GM23338 (cell line): Measurements from ENCODE around the gene HPGD. TPM values are rescaled to one million over a fixed set of nuclear protein-coding genes. Genes with fewer than 3 reads are reported as not detected.

Source experiments
- ATAC-seq: fragments of 200-7000 bp; cut with Tn5 transposase; 3 replicates; pipeline ENCODE4 v1.9.1; 2020
- DNase-seq: peaks from one replicate; pipeline ENCODE4 v3.0.0-alpha.2; 2015; ENCODE audit warnings: low spot score
- H2AFZ ChIP-seq: fragments of 200-600 bp; sonication (generic); 2 replicates; pipeline ENCODE4 v1.8.0; 2016; ENCODE audit warnings: antibody characterized with exemption, mild to moderate bottlenecking, moderate library complexity
- H3F3A ChIP-seq: fragments of 200-600 bp; sonication (generic); replicated peaks from 2 replicates; pipeline ENCODE4 v1.8.0; 2017; ENCODE audit warnings: antibody characterized with exemption, mixed run types, low read depth
- H3K27ac ChIP-seq: fragments of 200-600 bp; sonication (generic); 2 replicates; pipeline ENCODE4 v1.6.1; 2016; ENCODE audit warnings: low read depth
- H3K27me3 ChIP-seq: fragments of 200-600 bp; sonication (generic); 2 replicates; pipeline ENCODE4 v1.8.0; 2016; ENCODE audit warnings: mild to moderate bottlenecking, mixed run types, moderate library complexity; ENCODE audit not compliant: insufficient read depth
- H3K36me3 ChIP-seq: fragments of 200-600 bp; sonication (generic); 2 replicates; pipeline ENCODE4 v1.8.0; 2016; ENCODE audit warnings: mild to moderate bottlenecking; ENCODE audit not compliant: insufficient read depth
- H3K4me1 ChIP-seq: fragments of 200-600 bp; sonication (generic); 2 replicates; pipeline ENCODE4 v1.8.0; 2016; ENCODE audit warnings: mild to moderate bottlenecking, moderate library complexity; ENCODE audit not compliant: insufficient read depth
- H3K4me2 ChIP-seq: fragments of 200-600 bp; sonication (generic); 2 replicates; pipeline ENCODE4 v1.7.1; 2017; ENCODE audit warnings: mixed run types
- H3K4me3 ChIP-seq: fragments of 200-600 bp; sonication (generic); 2 replicates; pipeline ENCODE4 v1.6.1; 2016; ENCODE audit warnings: mixed run types
- H3K79me2 ChIP-seq: fragments of 200-600 bp; sonication (generic); replicated peaks from 2 replicates; pipeline ENCODE4 v1.8.0; 2017; ENCODE audit warnings: mild to moderate bottlenecking; ENCODE audit not compliant: insufficient read depth
- H3K9me2 ChIP-seq: fragments of 200-600 bp; sonication (generic); 2 replicates; pipeline ENCODE4 v1.8.0; 2017; ENCODE audit not compliant: insufficient read depth
- H4K20me1 ChIP-seq: fragments of 200-600 bp; sonication (generic); replicated peaks from 2 replicates; pipeline ENCODE4 v1.8.0; 2017; ENCODE audit warnings: mild to moderate bottlenecking; ENCODE audit not compliant: insufficient read depth
- H3K27ac Mint-ChIP-seq: 2 replicates; pipeline ENCODE4 v1.8.0; 2020; ENCODE audit warnings: inconsistent platforms, mild to moderate bottlenecking, moderate library complexity, mixed read lengths
- H3K27me3 Mint-ChIP-seq: 3 replicates; pipeline ENCODE4 v1.8.0; 2022; ENCODE audit warnings: low read depth, mild to moderate bottlenecking, moderate library complexity, mixed read lengths, inconsistent platforms; ENCODE audit not compliant: insufficient read depth, poor library complexity
- H3K36me3 Mint-ChIP-seq: 3 replicates; pipeline ENCODE4 v1.8.0; 2021; ENCODE audit warnings: low read depth, mild to moderate bottlenecking, inconsistent platforms, moderate library complexity, mixed read lengths
- H3K4me1 Mint-ChIP-seq: 3 replicates; pipeline ENCODE4 v1.8.0; 2020; ENCODE audit warnings: mild to moderate bottlenecking, inconsistent platforms, mixed read lengths
- H3K4me3 Mint-ChIP-seq: 3 replicates; pipeline ENCODE4 v1.8.0; 2021; ENCODE audit warnings: moderate library complexity, mild to moderate bottlenecking, inconsistent platforms, mixed read lengths
- H3K9me3 Mint-ChIP-seq: 3 replicates; pipeline ENCODE4 v1.8.0; 2020; ENCODE audit warnings: moderate library complexity, mild to moderate bottlenecking, inconsistent platforms, mixed read lengths
- CREB1 ChIP-seq: fragments of 250-450 bp; sonication (Bioruptor Pico); IDR thresholded peaks from 2 replicates; pipeline ENCODE4 v1.5.0; 2020; ENCODE audit warnings: low read depth, mild to moderate bottlenecking, moderate library complexity
- CTCF ChIP-seq, 2 experiments: fragments of 200-600 bp in 1 of 2; sonication (generic) in 1 of 2; conservative IDR thresholded peaks; 2 replicates each; pipeline versions ENCODE4 v1.5.1 to v1.6.1; 2016 to 2017; ENCODE audit warnings: antibody characterized with exemption in 2 of 2, low read depth in 2 of 2, mild to moderate bottlenecking in 2 of 2, moderate library complexity in 1 of 2
- ETS1 ChIP-seq: IDR thresholded peaks from 2 replicates; pipeline ENCODE4 v1.6.1; 2016; ENCODE audit warnings: antibody characterized with exemption
- EZH2 ChIP-seq: fragments of 200-600 bp; sonication (generic); IDR thresholded peaks from one replicate; pipeline ENCODE4 v1.8.0; 2017; ENCODE audit warnings: antibody characterized with exemption, mild to moderate bottlenecking, low read depth; ENCODE audit not compliant: unreplicated experiment
- EZH2phosphoT487 ChIP-seq: fragments of 200-600 bp; sonication (generic); IDR thresholded peaks from one replicate; pipeline ENCODE4 v1.8.1; 2018; ENCODE audit warnings: antibody characterized with exemption; ENCODE audit not compliant: unreplicated experiment
- NANOG ChIP-seq: IDR thresholded peaks from 2 replicates; pipeline ENCODE4 v1.6.1; 2016; ENCODE audit warnings: antibody characterized with exemption, borderline replicate concordance
- POLR2AphosphoS5 ChIP-seq: IDR thresholded peaks from 2 replicates; pipeline ENCODE4 v1.6.1; 2016; ENCODE audit warnings: antibody characterized with exemption, low read depth
- REST ChIP-seq: IDR thresholded peaks from one replicate; pipeline ENCODE4 v1.6.1; 2018; ENCODE audit warnings: antibody characterized with exemption; ENCODE audit not compliant: unreplicated experiment
- STAT1 ChIP-seq: IDR thresholded peaks from one replicate; pipeline ENCODE4 v1.6.1; 2016; ENCODE audit warnings: antibody characterized with exemption; ENCODE audit not compliant: unreplicated experiment
- ZNF114 ChIP-seq: fragments of 250-450 bp; sonication (Bioruptor Pico); IDR thresholded peaks from 2 replicates; pipeline ENCODE4 v1.5.0; 2020; ENCODE audit warnings: mild to moderate bottlenecking, moderate library complexity
- ZNF331 ChIP-seq: fragments of 250-450 bp; sonication (Bioruptor Pico); IDR thresholded peaks from 2 replicates; pipeline ENCODE4 v1.5.0; 2020; ENCODE audit warnings: low read depth, mild to moderate bottlenecking, moderate library complexity
- ZNF462 ChIP-seq: fragments of 250-450 bp; sonication (Bioruptor Pico); IDR thresholded peaks from 2 replicates; pipeline ENCODE4 v1.5.0; 2020; ENCODE audit warnings: mild to moderate bottlenecking, moderate library complexity
- polyA plus RNA-seq: library from polyadenylated mRNA; unstranded; fragments of >200 nt; fragmentation: Nextera tagmentation; extraction: Ambion mirVana; gene quantifications from 2 replicates; pipeline ENCODE4 v1.2.1, GENCODE V29; 2016
- total RNA-seq: library from RNA; depleted of rRNA; stranded (reverse); fragments of >200 nt; shearing (Covaris generic); gene quantifications from 2 replicates; pipeline ENCODE4 v1.2.3, GENCODE V29; 2014

HPGD gene
- total and polyA plus RNA-seq, 2 experiments from 2014 or later: 5.6 to 9.1 TPM

GRCh38 chr4:174485025-174485424 lies 37.3 kb downstream of the HPGD start (continued):
- TF ChIP-seq CREB1 (CRISPR knock-in tag) (no peak), ZNF331 (no peak), EZH2phosphoT487 (no peak), EZH2 (no peak), ZNF114 (CRISPR knock-in tag) (no peak), ETS1 (no peak), NANOG (no peak), POLR2AphosphoS5 (no peak)

- peaks cover 3% of the 10 kb centered on the region for H3K27me3 Mint-ChIP-seq
- no peak for DNase-seq
- no peaks in the 10 kb centered on the region for H3K36me3 ChIP-seq
- no peaks in the 10 kb centered on the region for H4K20me1 ChIP-seq
- H3K27ac Mint-ChIP-seq: no peak overlapping the region
- no peak overlapping the region for H3K27ac ChIP-seq
- no peaks in the 10 kb centered on the region for H3K27me3 ChIP-seq
- ATAC-seq: no peak
- no peaks in the 10 kb centered on the region for H3K36me3 Mint-ChIP-seq
- H3K4me1 Mint-ChIP-seq: no peaks in the 10 kb centered on the region
- no peaks in the 10 kb centered on the region for H3F3A ChIP-seq
- H3K9me3 Mint-ChIP-seq: no peaks in the 10 kb centered on the region
- H3K9me2 ChIP-seq: no peaks in the 10 kb centered on the region
- no peaks in the 10 kb centered on the region for H3K4me1 ChIP-seq
- no peaks in the 10 kb centered on the region for H3K79me2 ChIP-seq
- H3K4me3 ChIP-seq: no peak overlapping the region
- H3K4me2 ChIP-seq: no peak overlapping the region
- H3K4me3 Mint-ChIP-seq: no peak overlapping the region
- H2AFZ ChIP-seq: peak overlapping the region; percentile 52
- no peak for TF ChIP-seq ZNF114 (CRISPR knock-in tag)
- TF ChIP-seq CTCF (conservative IDR thresholded peaks at IDR 0.05; ENCODE audit: low read depth in 2 of 2): no peak
- no peak for TF ChIP-seq REST
- no peak for TF ChIP-seq ZNF462 (CRISPR knock-in tag)
- TF ChIP-seq EZH2phosphoT487: no peak
- no peak for TF ChIP-seq STAT1
- TF ChIP-seq EZH2: no peak
- TF ChIP-seq POLR2AphosphoS5: no peak
- TF ChIP-seq ZNF331: no peak
Measured at GRCh38 chr4:174483792-174484191, 38.5 kb downstream of the HPGD start.
